ENCODE data around the gene FILIP1. TPM values are rescaled to one million over a fixed set of nuclear protein-coding genes. Genes with fewer than 3 reads are reported as not detected.

FILIP1 gene
- total RNA-seq, 3 donors from 2014 or later (not counting 1 experiment from before 2014, with no cell fraction given) = not detected

- no peaks in the 10 kb centered on the region for H3K27me3 ChIP-seq (ENCODE audit: control insufficient read depth, insufficient read depth, low read length)
- Mint-ChIP-seq H3K4me3 (no peak overlapping the region), H3K27me3 (ENCODE audit: low read depth in 2 of 2) (peaks cover 0 to 3% of the 10 kb centered on the region in 2 donors), H3K4me1 (no peaks in the 10 kb centered on the region), H3K36me3 (no peaks in the 10 kb centered on the region), H3K9me3 (peaks cover under 1 to 2% of the 10 kb centered on the region in 2 donors), H3K27ac (no peak overlapping the region)
- H3K36me3 ChIP-seq (ENCODE audit: control insufficient read depth, insufficient read depth, low read length) = no peaks in the 10 kb centered on the region
- no peak for DNase-seq
- H3K9me3 ChIP-seq (ENCODE audit: control insufficient read depth, insufficient read depth, low read length) = no peaks in the 10 kb centered on the region
- H3K4me1 ChIP-seq (ENCODE audit: control insufficient read depth, insufficient read depth, low read length) = no peaks in the 10 kb centered on the region
- WGBS (ENCODE audit: insufficient coverage) = 91% methylated on average over 3 of the region's 3 CpGs
- no peak for ATAC-seq
- H3K27ac ChIP-seq (ENCODE audit: low read length) = no peak overlapping the region
- intact Hi-C loops (cut with micrococcal nuclease) = no loop called here
- H3K4me3 ChIP-seq (ENCODE audit: low read length) = no peak overlapping the region
- no peak for TF ChIP-seq CTCF (IDR thresholded peaks at IDR 0.05)
These were observed 116.2 kb downstream of the FILIP1 start for GRCh38 chr6:75377386-75377785.

GRCh38 chr6:75376347-75377024 lies 117.1 kb downstream of the FILIP1 start:
- H3K4me1 ChIP-seq (ENCODE audit: control insufficient read depth, insufficient read depth, low read length) = no peaks in the 10 kb centered on the region
- intact Hi-C loops (cut with micrococcal nuclease) = no loop called here

GRCh38 chr6:75374961-75375400 lies 118.6 kb downstream of the FILIP1 start:
- no peaks in the 10 kb centered on the region for H3K4me1 Mint-ChIP-seq
- H3K36me3 Mint-ChIP-seq = no peaks in the 10 kb centered on the region
- no peaks in the 10 kb centered on the region for H3K4me1 ChIP-seq (ENCODE audit: control insufficient read depth, insufficient read depth, low read length)
- H3K9me3 Mint-ChIP-seq = peaks cover 2 to 3% of the 10 kb centered on the region in 2 donors
- no peak overlapping the region for H3K27ac ChIP-seq (ENCODE audit: low read length)
- no peaks in the 10 kb centered on the region for H3K27me3 ChIP-seq (ENCODE audit: control insufficient read depth, insufficient read depth, low read length)
- TF ChIP-seq CTCF (IDR thresholded peaks at IDR 0.05) = no peak
- H3K27me3 Mint-ChIP-seq (ENCODE audit: low read depth in 2 of 2) = peaks cover 0 to 3% of the 10 kb centered on the region in 2 donors
- intact Hi-C loops (cut with micrococcal nuclease) = no loop called here
- ATAC-seq (no peak), DNase-seq (no peak)
- WGBS (ENCODE audit: insufficient coverage) = 85% methylated on average over 5 of the region's 5 CpGs
- H3K36me3 ChIP-seq (ENCODE audit: control insufficient read depth, insufficient read depth, low read length) = no peaks in the 10 kb centered on the region
- no peak overlapping the region for H3K4me3 ChIP-seq (ENCODE audit: low read length)
- H3K27ac Mint-ChIP-seq = no peak overlapping the region
- H3K9me3 ChIP-seq (ENCODE audit: control insufficient read depth, insufficient read depth, low read length) = no peaks in the 10 kb centered on the region
- H3K4me3 Mint-ChIP-seq = no peak overlapping the region

More at GRCh38 chr6:75376347-75377024, 117.1 kb downstream of the FILIP1 start:
- 60% methylated on average over 2 of the region's 2 CpGs for WGBS (ENCODE audit: insufficient coverage)
- Histone ChIP-seq H3K9me3 (ENCODE audit: control insufficient read depth, insufficient read depth, low read length) (no peaks in the 10 kb centered on the region), H3K27ac (ENCODE audit: low read length) (no peak overlapping the region), H3K36me3 (ENCODE audit: control insufficient read depth, insufficient read depth, low read length) (no peaks in the 10 kb centered on the region), H3K4me3 (ENCODE audit: low read length) (no peak overlapping the region), H3K27me3 (ENCODE audit: control insufficient read depth, insufficient read depth, low read length) (no peaks in the 10 kb centered on the region)
- no peak for TF ChIP-seq CTCF (IDR thresholded peaks at IDR 0.05)
- Mint-ChIP-seq H3K4me3 (no peak overlapping the region), H3K36me3 (no peaks in the 10 kb centered on the region), H3K27ac (no peak overlapping the region), H3K9me3 (peaks cover 2 to 3% of the 10 kb centered on the region in 2 donors), H3K27me3 (ENCODE audit: low read depth in 2 of 2) (peaks cover 0 to 3% of the 10 kb centered on the region in 2 donors), H3K4me1 (no peaks in the 10 kb centered on the region)
- no peak for DNase-seq
- ATAC-seq = no peak

- H3K9me3 Mint-ChIP-seq = peaks cover 2 to 3% of the 10 kb centered on the region in 2 donors
- H3K27me3 Mint-ChIP-seq (ENCODE audit: low read depth in 2 of 2) = no peaks in the 10 kb centered on the region
- H3K4me3 ChIP-seq (ENCODE audit: low read length) = no peak overlapping the region
- no peak overlapping the region for H3K27ac ChIP-seq (ENCODE audit: low read length)
- no peak overlapping the region for H3K4me3 Mint-ChIP-seq
- H3K4me1 Mint-ChIP-seq = no peaks in the 10 kb centered on the region
- H3K27ac Mint-ChIP-seq = no peak overlapping the region
- H3K9me3 ChIP-seq (ENCODE audit: control insufficient read depth, insufficient read depth, low read length) = no peaks in the 10 kb centered on the region
- H3K36me3 Mint-ChIP-seq = no peaks in the 10 kb centered on the region
- TF ChIP-seq CTCF (IDR thresholded peaks at IDR 0.05) = no peak
- no peaks in the 10 kb centered on the region for H3K4me1 ChIP-seq (ENCODE audit: control insufficient read depth, insufficient read depth, low read length)
- DNase-seq = no peak
- intact Hi-C loops (cut with micrococcal nuclease) = no loop called here
- peaks cover 2% of the 10 kb centered on the region for H3K27me3 ChIP-seq (ENCODE audit: control insufficient read depth, insufficient read depth, low read length)
- ATAC-seq = no peak
- no peaks in the 10 kb centered on the region for H3K36me3 ChIP-seq (ENCODE audit: control insufficient read depth, insufficient read depth, low read length)
These were observed 120.7 kb downstream of the FILIP1 start for GRCh38 chr6:75372884-75373283.
